Erythroblast (primary cell): ENCODE data around the gene PEF1.

Experiments used
- GATA1 ChIP-seq: IDR thresholded peaks from 2 replicates; pipeline ENCODE4 v1.6.1; 2011; ENCODE audit warnings: low read depth, mild to moderate bottlenecking, control low read depth, low read length, moderate library complexity
- POLR2A ChIP-seq: IDR thresholded peaks from 2 replicates; pipeline ENCODE4 v1.6.1; 2011; ENCODE audit warnings: mild to moderate bottlenecking, low read length

- TF ChIP-seq POLR2A (no peak), GATA1 (no peak)
These were observed 35.1 kb upstream of the PEF1 start for GRCh38 chr1:31679676-31680230.
